Peyer's patch (tissue), 4 donors: Measurements from ENCODE around the gene RHBDD1.

Experiments used
- CTCF ChIP-seq, 6 experiments: fragments of 450-650 bp in 4 of 6; fragments of 200-600 bp in 2 of 6; sonication (generic) in 1 of 6; IDR thresholded peaks; one replicate each; pipeline ENCODE4 v1.5.1; 2017 to 2019; ENCODE audit warnings: antibody characterized with exemption in 6 of 6, mild to moderate bottlenecking in 3 of 6, moderate library complexity in 1 of 6
- POLR2A ChIP-seq, 2 donors: fragments of 450-650 bp; IDR thresholded peaks; one replicate each; pipeline ENCODE4 v1.5.1; 2017; ENCODE audit warnings: antibody characterized with exemption in 2 of 2, mild to moderate bottlenecking in 2 of 2, moderate library complexity in 2 of 2

DNA sequence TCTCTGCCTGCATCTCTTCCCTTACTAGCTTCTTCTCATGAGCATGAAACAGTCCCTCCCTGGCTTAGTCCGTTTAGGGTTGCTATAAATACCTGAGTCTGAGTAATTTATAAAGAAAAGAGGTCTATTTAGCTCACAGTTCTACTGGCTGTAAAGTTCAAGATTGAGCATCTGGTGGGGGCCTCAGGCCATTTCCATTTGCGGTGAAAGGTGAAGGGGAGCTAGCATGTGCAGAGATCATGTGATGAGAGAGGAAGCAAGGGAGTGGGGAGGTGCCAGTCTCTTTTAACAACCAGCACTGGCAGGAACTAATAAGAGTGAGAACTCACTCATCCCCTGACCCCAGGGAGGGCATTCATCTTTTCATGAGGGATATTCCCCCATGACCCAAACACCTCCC is 26.8 kb downstream of the RHBDD1 start:
- no peak for TF ChIP-seq CTCF (IDR thresholded peaks at IDR 0.05)
- no peak for TF ChIP-seq POLR2A (IDR thresholded peaks at IDR 0.05)
